Transverse colon (tissue), 4 donors: ENCODE results near the gene ULK4. TPM values are rescaled to one million over a fixed set of nuclear protein-coding genes. Genes with fewer than 3 reads are reported as not detected.

ENCODE experiments used
- DNase-seq: peaks from one replicate; pipeline ENCODE4 v3.0.0-alpha.2; 2019
- H3K27ac ChIP-seq, 4 donors: fragments of 200-600 bp; sonication (generic); 2 replicates each; pipeline ENCODE4 v1.5.1; 2016 to 2018; ENCODE audit warnings: inconsistent platforms in 4 of 4
- H3K27me3 ChIP-seq: fragments of 200-600 bp; sonication (generic); 2 replicates; pipeline ENCODE4 v1.5.1; 2017; ENCODE audit warnings: inconsistent platforms
- H3K36me3 ChIP-seq, 4 donors: fragments of 200-600 bp; sonication (generic); 2 replicates each; pipeline ENCODE4 v1.5.1; 2017 to 2019; ENCODE audit warnings: inconsistent platforms in 4 of 4
- H3K4me1 ChIP-seq, 4 donors: fragments of 200-600 bp; sonication (generic); 2 replicates each; pipeline ENCODE4 v1.5.1; 2017 to 2020; ENCODE audit warnings: inconsistent platforms in 4 of 4
- H3K4me3 ChIP-seq, 4 donors: fragments of 200-600 bp; sonication (generic); 1 replicate in 1 of 4; 2 replicates in 3 of 4; pipeline versions ENCODE4 v1.5.1 to v1.6.1; 2017 to 2019; ENCODE audit warnings: inconsistent platforms in 4 of 4
- H3K9me3 ChIP-seq, 2 donors: fragments of 200-600 bp; sonication (generic); 2 replicates each; pipeline ENCODE4 v1.5.1; 2017 to 2019; ENCODE audit warnings: inconsistent platforms in 2 of 2
- EP300 ChIP-seq: sonication (generic); formaldehyde crosslinking; IDR thresholded peaks from one replicate; pipeline ENCODE4 v1.6.1; 2017; ENCODE audit warnings: antibody characterized with exemption, low read depth
- POLR2A ChIP-seq: fragments of 450-650 bp; IDR thresholded peaks from one replicate; pipeline ENCODE4 v1.6.1; 2016; ENCODE audit warnings: antibody characterized with exemption, mild to moderate bottlenecking, moderate library complexity
- POLR2AphosphoS5 ChIP-seq, 3 donors: sonication (generic); formaldehyde crosslinking; IDR thresholded peaks; one replicate each; pipeline ENCODE4 v1.6.1; 2016; ENCODE audit warnings: antibody characterized with exemption in 3 of 3
- WGBS, 2 donors: methylation state at CpG; one replicate each; pipeline ENCODE4 v1.1.5; 2018; ENCODE audit warnings: low coverage in 1 of 2; 5-methylcytosine and 5-hydroxymethylcytosine counted together
- in situ Hi-C, 4 donors: fragments of 200-750 bp; cut with MboI; loops; one replicate each; pipeline versions ENCODE4 v1.15.0 to v1.15.1; 2017; ENCODE audit warnings: low sequenced_read_pairs in 3 of 4, low pct_ligation_motif_present in 1 of 4, low pct_unique_long_range_greater_than_20kb in 1 of 4
- intact Hi-C: fragments of 100-400 bp; cut with DNase I; formaldehyde crosslinking; loops from one replicate; pipeline ENCODE4 v1.15.1; 2023; ENCODE audit warnings: low total_unique reads
- total RNA-seq, 4 donors: library from RNA; depleted of rRNA; stranded (reverse); fragments of >200 nt; gene quantifications; one replicate each; pipeline ENCODE4 v1.1.0, GENCODE V29; 2016
- TF ChIP-seq, protein P1 (sequence below), 5 experiments: fragments of 200-600 bp in 3 of 5; fragments of 450-650 bp in 2 of 5; sonication (generic) in 3 of 5; IDR thresholded peaks; 1 replicate in 2 of 5; 2 replicates in 3 of 5; pipeline ENCODE4 v1.5.1; 2016 to 2017; ENCODE audit warnings: antibody characterized with exemption in 5 of 5, inconsistent platforms in 3 of 5, mild to moderate bottlenecking in 2 of 5, moderate library complexity in 1 of 5

The ULK4 gene
- total RNA-seq, 4 donors from 2014 or later: 4.1 to 19.2 (median 11.7) TPM

DNA sequence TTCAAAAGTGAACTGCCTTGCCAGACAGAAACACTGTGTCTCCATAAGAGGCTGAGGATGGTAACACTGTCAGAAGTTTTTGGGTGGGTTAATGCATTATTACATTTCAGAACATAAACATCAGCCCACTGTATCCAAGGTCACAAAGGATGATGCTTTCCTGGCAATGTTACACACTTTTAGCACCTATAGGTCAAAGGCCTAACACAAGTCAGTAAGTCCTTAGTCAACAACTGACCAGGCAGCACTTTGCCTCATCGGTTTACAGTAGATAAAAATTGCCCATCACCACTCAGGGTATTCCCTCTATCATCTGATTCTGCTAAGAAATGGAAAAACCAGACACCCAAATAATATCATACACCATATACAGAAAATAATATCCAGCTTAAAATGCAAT, 664.2 kb downstream of the ULK4 start:
- in situ Hi-C loops (no loop called here), intact Hi-C loops (no loop called here)
- WGBS, 2 donors: 63 to 81% methylated on average over 1 of the region's 1 CpG
- H3K4me1 ChIP-seq: no peaks in the 10 kb centered on the region
- H3K9me3 ChIP-seq: no peaks in the 10 kb centered on the region
- DNase-seq: no peak
- no peak overlapping the region for H3K27ac ChIP-seq
- H3K36me3 ChIP-seq: no peaks in the 10 kb centered on the region
- TF ChIP-seq, protein P1, sequence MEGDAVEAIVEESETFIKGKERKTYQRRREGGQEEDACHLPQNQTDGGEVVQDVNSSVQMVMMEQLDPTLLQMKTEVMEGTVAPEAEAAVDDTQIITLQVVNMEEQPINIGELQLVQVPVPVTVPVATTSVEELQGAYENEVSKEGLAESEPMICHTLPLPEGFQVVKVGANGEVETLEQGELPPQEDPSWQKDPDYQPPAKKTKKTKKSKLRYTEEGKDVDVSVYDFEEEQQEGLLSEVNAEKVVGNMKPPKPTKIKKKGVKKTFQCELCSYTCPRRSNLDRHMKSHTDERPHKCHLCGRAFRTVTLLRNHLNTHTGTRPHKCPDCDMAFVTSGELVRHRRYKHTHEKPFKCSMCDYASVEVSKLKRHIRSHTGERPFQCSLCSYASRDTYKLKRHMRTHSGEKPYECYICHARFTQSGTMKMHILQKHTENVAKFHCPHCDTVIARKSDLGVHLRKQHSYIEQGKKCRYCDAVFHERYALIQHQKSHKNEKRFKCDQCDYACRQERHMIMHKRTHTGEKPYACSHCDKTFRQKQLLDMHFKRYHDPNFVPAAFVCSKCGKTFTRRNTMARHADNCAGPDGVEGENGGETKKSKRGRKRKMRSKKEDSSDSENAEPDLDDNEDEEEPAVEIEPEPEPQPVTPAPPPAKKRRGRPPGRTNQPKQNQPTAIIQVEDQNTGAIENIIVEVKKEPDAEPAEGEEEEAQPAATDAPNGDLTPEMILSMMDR (IDR thresholded peaks at IDR 0.05): no peak
- TF ChIP-seq EP300 (no peak), POLR2AphosphoS5 (IDR thresholded peaks at IDR 0.05) (no peak), POLR2A (no peak)
- no peak overlapping the region for H3K4me3 ChIP-seq
- H3K27me3 ChIP-seq: no peaks in the 10 kb centered on the region

DNA sequence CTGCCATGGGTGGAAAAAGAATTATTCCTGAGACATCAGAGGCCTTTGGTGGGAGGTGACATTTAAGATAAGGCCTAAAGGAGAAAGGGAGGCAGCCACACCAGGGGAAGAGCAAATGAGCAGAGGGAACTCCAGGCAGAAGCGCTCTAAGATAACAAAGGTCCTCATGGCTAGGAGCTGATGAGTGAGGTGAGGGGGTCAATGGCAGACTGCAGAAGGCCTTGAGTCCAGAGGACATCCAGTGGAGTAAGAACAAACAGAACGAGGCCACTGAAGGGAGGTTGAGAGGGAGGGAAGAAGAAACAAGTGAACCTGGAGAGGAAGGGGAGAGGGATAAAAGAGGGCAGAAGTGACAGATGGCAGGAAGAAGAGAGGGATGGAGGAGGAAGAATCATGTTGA, 665.3 kb downstream of the ULK4 start:
- in situ Hi-C loops: no loop called here
- Histone ChIP-seq H3K4me1 (no peaks in the 10 kb centered on the region), H3K4me3 (no peak overlapping the region), H3K27ac (no peak overlapping the region), H3K9me3 (no peaks in the 10 kb centered on the region), H3K36me3 (no peaks in the 10 kb centered on the region), H3K27me3 (no peaks in the 10 kb centered on the region)
- 93 to 95% methylated on average over 2 of the region's 2 CpGs for WGBS, 2 donors
- no peak for DNase-seq
- intact Hi-C loops: no loop called here
- TF ChIP-seq POLR2A: no peak
- TF ChIP-seq POLR2AphosphoS5 (IDR thresholded peaks at IDR 0.05): no peak
- TF ChIP-seq EP300: no peak
- TF ChIP-seq, protein P1 (IDR thresholded peaks at IDR 0.05): no peak

DNA sequence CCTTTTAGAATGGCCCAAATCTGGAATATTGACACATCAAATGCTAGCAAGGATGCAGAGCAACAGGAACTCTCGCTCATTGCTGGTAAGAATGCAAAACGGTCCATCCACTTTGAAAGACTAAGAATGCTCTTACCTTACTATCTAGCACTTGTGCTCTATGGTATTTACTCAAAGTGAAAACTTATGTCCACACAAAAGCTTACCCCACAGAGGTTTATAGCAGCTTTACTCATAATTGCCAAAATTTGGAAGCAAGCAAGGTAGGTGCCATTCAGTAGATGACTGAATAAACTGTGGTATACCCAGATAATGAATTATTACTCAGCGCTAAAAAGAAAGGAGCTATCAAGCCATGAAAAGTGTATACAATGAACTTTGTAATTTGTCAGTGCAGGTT, 666.2 kb downstream of the ULK4 start:
- TF ChIP-seq POLR2A: no peak
- TF ChIP-seq, protein P1 (IDR thresholded peaks at IDR 0.05): no peak
- TF ChIP-seq POLR2AphosphoS5 (IDR thresholded peaks at IDR 0.05): no peak
- no peak for TF ChIP-seq EP300
- Histone ChIP-seq H3K27me3 (no peaks in the 10 kb centered on the region), H3K4me1 (no peaks in the 10 kb centered on the region), H3K27ac (no peak overlapping the region), H3K4me3 (no peak overlapping the region), H3K9me3 (no peaks in the 10 kb centered on the region), H3K36me3 (no peaks in the 10 kb centered on the region)
- in situ Hi-C loops (no loop called here), intact Hi-C loops (no loop called here)
- 71 to 92% methylated on average over 3 of the region's 3 CpGs for WGBS, 2 donors
- DNase-seq: no peak

DNA sequence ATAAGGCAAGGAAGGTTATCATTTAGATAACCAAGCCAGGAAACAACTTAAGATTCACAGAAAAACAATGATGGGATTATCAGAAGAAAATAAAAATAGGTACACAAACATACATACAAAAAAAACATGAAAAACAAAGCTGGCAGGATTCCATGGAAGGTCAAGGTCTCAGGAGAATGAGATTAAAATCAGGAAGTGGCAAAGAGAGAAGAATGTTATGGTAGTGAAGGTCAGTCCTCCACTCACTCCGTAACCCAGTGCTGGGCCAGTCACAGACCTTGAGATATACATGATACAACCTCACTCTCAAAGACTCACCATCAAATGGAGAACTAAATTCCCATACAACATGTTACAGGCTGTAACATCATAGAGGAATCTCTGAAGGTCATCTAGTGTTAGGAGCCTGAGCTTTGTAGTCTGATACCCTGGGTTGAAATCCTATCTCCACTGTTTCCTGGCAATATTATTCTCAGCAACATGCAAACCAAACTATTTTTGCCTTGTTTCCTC, 668.7 kb downstream of the ULK4 start:
- intact Hi-C loops: no loop called here
- TF ChIP-seq, protein P1 (IDR thresholded peaks at IDR 0.05): no peak
- TF ChIP-seq POLR2A: no peak
- TF ChIP-seq POLR2AphosphoS5 (IDR thresholded peaks at IDR 0.05): no peak
- TF ChIP-seq EP300: no peak
- Histone ChIP-seq H3K9me3 (no peaks in the 10 kb centered on the region), H3K4me1 (no peaks in the 10 kb centered on the region), H3K4me3 (no peak overlapping the region), H3K27me3 (no peaks in the 10 kb centered on the region), H3K27ac (no peak overlapping the region), H3K36me3 (no peaks in the 10 kb centered on the region)
- 46% methylated on average over 1 of the region's 1 CpG; no CpG with 5 or more reads in 1 of the 2 donors for WGBS, 2 donors
- in situ Hi-C loops: no loop called here
- no peak for DNase-seq
